K562 (cell line): ENCODE results near the gene PHYKPL. TPM values are rescaled to one million over a fixed set of nuclear protein-coding genes. Genes with fewer than 3 reads are reported as not detected.

ENCODE experiments used
- ELF1 ChIP-seq: fragments of 200-800 bp; sonication (Bioruptor generic); IDR thresholded peaks from 2 replicates; pipeline ENCODE4 v1.6.1; 2016; ENCODE audit warnings: missing genetic modification characterization, missing compliant biosample characterization
- HCFC1 ChIP-seq: IDR thresholded peaks from 2 replicates; pipeline ENCODE4 v1.6.1; 2012; ENCODE audit warnings: low read depth, low read length, improper control_type of control experiment
- HIVEP1 ChIP-seq: fragments of 250-450 bp; sonication (Bioruptor Pico); IDR thresholded peaks from 2 replicates; pipeline ENCODE4 v1.4.0; 2020; ENCODE audit warnings: mild to moderate bottlenecking
- HMG20B ChIP-seq: fragments of 250-450 bp; sonication (Bioruptor Pico); IDR thresholded peaks from 2 replicates; pipeline ENCODE4 v1.5.0; 2021; ENCODE audit warnings: mild to moderate bottlenecking
- NCOA4 ChIP-seq: fragments of 450-650 bp; IDR thresholded peaks from 2 replicates; pipeline ENCODE4 v1.6.1; 2018; ENCODE audit warnings: mild to moderate bottlenecking; ENCODE audit not compliant: partially characterized antibody
- NFATC3 ChIP-seq: fragments of 450-650 bp; IDR thresholded peaks from 2 replicates; pipeline ENCODE4 v1.6.1; 2017; ENCODE audit warnings: mild to moderate bottlenecking
- RAD21 ChIP-seq, 2 experiments: fragments of 250-450 bp in 1 of 2; fragments of 450-650 bp in 1 of 2; sonication (Bioruptor Pico) in 1 of 2; formaldehyde crosslinking in 1 of 2; IDR thresholded peaks in 1 of 2; conservative IDR thresholded peaks in 1 of 2; 2 replicates each; pipeline versions ENCODE4 v1.4.0 to v1.8.0; 2020 to 2022; ENCODE audit warnings: mild to moderate bottlenecking in 2 of 2, moderate library complexity in 1 of 2
- RNF2 ChIP-seq: sonication (generic); IDR thresholded peaks from 2 replicates; pipeline ENCODE4 v1.6.1; 2016
- SUPT5H ChIP-seq: fragments of 450-650 bp; IDR thresholded peaks from 2 replicates; pipeline ENCODE4 v1.6.1; 2016
- WHSC1 ChIP-seq: IDR thresholded peaks from one replicate; pipeline ENCODE4 v1.6.1; 2012; ENCODE audit warnings: low read length, control low read depth, inconsistent platforms
- ZNF212 ChIP-seq: fragments of 450-650 bp; formaldehyde crosslinking; IDR thresholded peaks from 2 replicates; pipeline ENCODE4 v1.4.0; 2020; ENCODE audit warnings: mild to moderate bottlenecking
- polyA plus RNA-seq, 8 experiments: library from polyadenylated mRNA; depleted of rRNA in 4 of 8; stranded (reverse) in 5 of 8; unstranded in 3 of 8; fragments of >200 nt; fragmentation: Nextera tagmentation in 2 of 8; fragmentation: Illumina TruSeq in 1 of 8; extraction: Ambion mirVana in 2 of 8; extraction: Trizol in 1 of 8; gene quantifications; 2 replicates each; pipeline versions ENCODE4 v1.2.1 to v1.2.3, GENCODE V29; 2011 to 2014; ENCODE audit warnings: inconsistent platforms in 1 of 8, missing spikeins in 1 of 8
- total RNA-seq, 7 experiments: library from RNA; depleted of rRNA in 6 of 7; stranded (reverse); fragments of >200 nt in 6 of 7; fragmentation: Illumina TruSeq in 2 of 7; extraction: Trizol in 2 of 7; gene quantifications; 2 replicates each; pipeline versions ENCODE4 v1.2.1 to v1.2.3, GENCODE V29; 2011 to 2021; ENCODE audit warnings: low replicate concordance in 1 of 7
- TF ChIP-seq, protein P1 (sequence below), 2 experiments: fragments of 450-650 bp; formaldehyde crosslinking in 1 of 2; IDR thresholded peaks; 2 replicates each; pipeline versions ENCODE4 v1.4.0 to v1.6.1; 2014 to 2020; ENCODE audit warnings: mild to moderate bottlenecking in 2 of 2, borderline replicate concordance in 1 of 2, low read depth in 1 of 2
- TF ChIP-seq, protein P2 (sequence below), 3 experiments: IDR thresholded peaks in 2 of 3; conservative IDR thresholded peaks in 1 of 3; 2 replicates each; pipeline ENCODE4 v1.5.1; 2011 to 2012; ENCODE audit warnings: low read length in 3 of 3, mild to moderate bottlenecking in 3 of 3, control low read depth in 2 of 3, improper control_type of control experiment in 1 of 3, inconsistent platforms in 1 of 3, low read depth in 1 of 3, mixed read lengths in 1 of 3, moderate library complexity in 1 of 3; ENCODE audit not compliant: insufficient read depth in 2 of 3
- TF ChIP-seq, protein P3 (sequence below): IDR thresholded peaks from 2 replicates; pipeline ENCODE4 v1.6.1; 2014; ENCODE audit warnings: antibody characterized with exemption

Gene PHYKPL
- total and polyA plus RNA-seq, 9 of the 15 experiments (the other 6 are each of a cell fraction or from before 2014, with no cell fraction given) = 4.7 to 34.7 (median 18.6) TPM

DNA sequence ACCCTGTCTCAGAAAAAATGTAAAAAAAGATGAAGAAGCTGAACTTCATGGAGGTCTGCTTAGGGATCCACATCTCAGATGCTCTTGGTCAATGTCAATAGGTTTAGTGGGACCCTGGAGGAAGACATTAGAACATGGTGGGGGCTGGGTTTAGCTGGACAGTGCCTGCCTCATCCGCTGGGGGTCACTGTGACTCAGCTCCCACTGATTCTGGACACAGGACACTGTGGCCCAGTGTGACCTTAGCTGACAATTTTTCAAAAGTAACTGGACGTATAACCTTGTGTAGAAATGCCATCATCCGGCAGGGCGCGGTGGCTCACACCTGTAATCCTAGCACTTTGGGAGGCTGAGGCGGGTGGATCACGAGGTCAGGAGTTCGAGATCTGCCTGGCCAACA, 35.6 kb downstream of the PHYKPL start (continued):
- TF ChIP-seq, protein P1, sequence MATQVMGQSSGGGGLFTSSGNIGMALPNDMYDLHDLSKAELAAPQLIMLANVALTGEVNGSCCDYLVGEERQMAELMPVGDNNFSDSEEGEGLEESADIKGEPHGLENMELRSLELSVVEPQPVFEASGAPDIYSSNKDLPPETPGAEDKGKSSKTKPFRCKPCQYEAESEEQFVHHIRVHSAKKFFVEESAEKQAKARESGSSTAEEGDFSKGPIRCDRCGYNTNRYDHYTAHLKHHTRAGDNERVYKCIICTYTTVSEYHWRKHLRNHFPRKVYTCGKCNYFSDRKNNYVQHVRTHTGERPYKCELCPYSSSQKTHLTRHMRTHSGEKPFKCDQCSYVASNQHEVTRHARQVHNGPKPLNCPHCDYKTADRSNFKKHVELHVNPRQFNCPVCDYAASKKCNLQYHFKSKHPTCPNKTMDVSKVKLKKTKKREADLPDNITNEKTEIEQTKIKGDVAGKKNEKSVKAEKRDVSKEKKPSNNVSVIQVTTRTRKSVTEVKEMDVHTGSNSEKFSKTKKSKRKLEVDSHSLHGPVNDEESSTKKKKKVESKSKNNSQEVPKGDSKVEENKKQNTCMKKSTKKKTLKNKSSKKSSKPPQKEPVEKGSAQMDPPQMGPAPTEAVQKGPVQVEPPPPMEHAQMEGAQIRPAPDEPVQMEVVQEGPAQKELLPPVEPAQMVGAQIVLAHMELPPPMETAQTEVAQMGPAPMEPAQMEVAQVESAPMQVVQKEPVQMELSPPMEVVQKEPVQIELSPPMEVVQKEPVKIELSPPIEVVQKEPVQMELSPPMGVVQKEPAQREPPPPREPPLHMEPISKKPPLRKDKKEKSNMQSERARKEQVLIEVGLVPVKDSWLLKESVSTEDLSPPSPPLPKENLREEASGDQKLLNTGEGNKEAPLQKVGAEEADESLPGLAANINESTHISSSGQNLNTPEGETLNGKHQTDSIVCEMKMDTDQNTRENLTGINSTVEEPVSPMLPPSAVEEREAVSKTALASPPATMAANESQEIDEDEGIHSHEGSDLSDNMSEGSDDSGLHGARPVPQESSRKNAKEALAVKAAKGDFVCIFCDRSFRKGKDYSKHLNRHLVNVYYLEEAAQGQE (IDR thresholded peaks at IDR 0.05; ENCODE audit: borderline replicate concordance) = peak; percentile 22; the same call in 1 of the 2 replicates
- TF ChIP-seq, protein P1 (CRISPR knock-in tag; IDR thresholded peaks at IDR 0.05; ENCODE audit: low read depth) = no peak
- TF ChIP-seq RAD21 (CRISPR knock-in tag; conservative IDR thresholded peaks at IDR 0.05 in 1 of 2, IDR thresholded peaks at IDR 0.05 in 1 of 2) = peak in 1 of 2 experiments; percentile 60; a peak in 2 of 4 replicates
- no peak for TF ChIP-seq HIVEP1
- TF ChIP-seq HMG20B = no peak
- no peak for TF ChIP-seq NCOA4
- no peak for TF ChIP-seq HCFC1
- TF ChIP-seq, protein P2, sequence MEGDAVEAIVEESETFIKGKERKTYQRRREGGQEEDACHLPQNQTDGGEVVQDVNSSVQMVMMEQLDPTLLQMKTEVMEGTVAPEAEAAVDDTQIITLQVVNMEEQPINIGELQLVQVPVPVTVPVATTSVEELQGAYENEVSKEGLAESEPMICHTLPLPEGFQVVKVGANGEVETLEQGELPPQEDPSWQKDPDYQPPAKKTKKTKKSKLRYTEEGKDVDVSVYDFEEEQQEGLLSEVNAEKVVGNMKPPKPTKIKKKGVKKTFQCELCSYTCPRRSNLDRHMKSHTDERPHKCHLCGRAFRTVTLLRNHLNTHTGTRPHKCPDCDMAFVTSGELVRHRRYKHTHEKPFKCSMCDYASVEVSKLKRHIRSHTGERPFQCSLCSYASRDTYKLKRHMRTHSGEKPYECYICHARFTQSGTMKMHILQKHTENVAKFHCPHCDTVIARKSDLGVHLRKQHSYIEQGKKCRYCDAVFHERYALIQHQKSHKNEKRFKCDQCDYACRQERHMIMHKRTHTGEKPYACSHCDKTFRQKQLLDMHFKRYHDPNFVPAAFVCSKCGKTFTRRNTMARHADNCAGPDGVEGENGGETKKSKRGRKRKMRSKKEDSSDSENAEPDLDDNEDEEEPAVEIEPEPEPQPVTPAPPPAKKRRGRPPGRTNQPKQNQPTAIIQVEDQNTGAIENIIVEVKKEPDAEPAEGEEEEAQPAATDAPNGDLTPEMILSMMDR (IDR thresholded peaks at IDR 0.05 in 2 of 3, conservative IDR thresholded peaks at IDR 0.05 in 1 of 3; ENCODE audit: insufficient read depth in 2 of 3, low read depth in 1 of 3, low read length in 3 of 3) = peak; percentile 71 to 85 (median 72)
- no peak for TF ChIP-seq WHSC1
- TF ChIP-seq RNF2 = no peak
- TF ChIP-seq, protein P3, sequence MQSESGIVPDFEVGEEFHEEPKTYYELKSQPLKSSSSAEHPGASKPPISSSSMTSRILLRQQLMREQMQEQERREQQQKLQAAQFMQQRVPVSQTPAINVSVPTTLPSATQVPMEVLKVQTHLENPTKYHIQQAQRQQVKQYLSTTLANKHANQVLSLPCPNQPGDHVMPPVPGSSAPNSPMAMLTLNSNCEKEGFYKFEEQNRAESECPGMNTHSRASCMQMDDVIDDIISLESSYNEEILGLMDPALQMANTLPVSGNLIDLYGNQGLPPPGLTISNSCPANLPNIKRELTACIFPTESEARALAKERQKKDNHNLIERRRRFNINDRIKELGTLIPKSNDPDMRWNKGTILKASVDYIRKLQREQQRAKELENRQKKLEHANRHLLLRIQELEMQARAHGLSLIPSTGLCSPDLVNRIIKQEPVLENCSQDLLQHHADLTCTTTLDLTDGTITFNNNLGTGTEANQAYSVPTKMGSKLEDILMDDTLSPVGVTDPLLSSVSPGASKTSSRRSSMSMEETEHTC = no peak
- TF ChIP-seq NFATC3 = no peak
- TF ChIP-seq ELF1 (tag) = no peak
- TF ChIP-seq ZNF212 (CRISPR knock-in tag) = no peak
- no peak for TF ChIP-seq SUPT5H
